SK-N-SH treated with all-trans-retinoic acid at 6 μM for 48 hours (cell line): Measurements from ENCODE around the gene TIMM50.

ENCODE experiments used
- ATAC-seq: fragments of 200-7000 bp; cut with Tn5 transposase; 3 replicates; pipeline ENCODE4 v1.9.1; 2020; ENCODE audit warnings: mild to moderate bottlenecking, moderate library complexity
- ARNTL ChIP-seq: fragments of 450-650 bp; formaldehyde crosslinking; IDR thresholded peaks from 2 replicates; pipeline ENCODE4 v1.5.0; 2020; ENCODE audit warnings: low read depth, mild to moderate bottlenecking, moderate library complexity, borderline replicate concordance
- BACH2 ChIP-seq: fragments of 250-450 bp; sonication (Bioruptor Pico); IDR thresholded peaks from 2 replicates; pipeline ENCODE4 v1.9.0; 2021; ENCODE audit warnings: mild to moderate bottlenecking, borderline replicate concordance
- CREB5 ChIP-seq: fragments of 250-450 bp; sonication (Bioruptor Pico); IDR thresholded peaks from 2 replicates; pipeline ENCODE4 v1.5.1; 2020; ENCODE audit warnings: low read depth, mild to moderate bottlenecking, moderate library complexity
- CSDC2 ChIP-seq: fragments of 250-450 bp; sonication (Bioruptor Pico); IDR thresholded peaks from 2 replicates; pipeline ENCODE4 v1.5.0; 2020; ENCODE audit warnings: mild to moderate bottlenecking, moderate library complexity
- ESRRG ChIP-seq: fragments of 250-450 bp; sonication (Bioruptor Pico); IDR thresholded peaks from 2 replicates; pipeline ENCODE4 v1.6.1; 2021; ENCODE audit warnings: mild to moderate bottlenecking
- GLIS3 ChIP-seq: fragments of 250-450 bp; sonication (Bioruptor Pico); IDR thresholded peaks from 2 replicates; pipeline ENCODE4 v1.5.0; 2020; ENCODE audit warnings: mild to moderate bottlenecking, moderate library complexity
- ISL1 ChIP-seq: fragments of 250-450 bp; sonication (Bioruptor Pico); IDR thresholded peaks from 2 replicates; pipeline ENCODE4 v2.1.2; 2022; ENCODE audit warnings: mild to moderate bottlenecking, moderate library complexity
- OSR1 ChIP-seq: fragments of 250-450 bp; sonication (Bioruptor Pico); IDR thresholded peaks from 2 replicates; pipeline ENCODE4 v1.8.0; 2022; ENCODE audit warnings: moderate library complexity, mild to moderate bottlenecking, inconsistent platforms
- PATZ1 ChIP-seq: fragments of 250-450 bp; sonication (Bioruptor Pico); IDR thresholded peaks from 2 replicates; pipeline ENCODE4 v1.8.0; 2020; ENCODE audit warnings: mild to moderate bottlenecking, moderate library complexity, borderline replicate concordance
- PPARA ChIP-seq: fragments of 250-450 bp; sonication (Bioruptor Pico); IDR thresholded peaks from 2 replicates; pipeline ENCODE4 v1.5.0; 2020; ENCODE audit warnings: mild to moderate bottlenecking, borderline replicate concordance
- RARB ChIP-seq: fragments of 250-450 bp; sonication (Bioruptor Pico); IDR thresholded peaks from 2 replicates; pipeline ENCODE4 v1.8.0; 2021; ENCODE audit warnings: mild to moderate bottlenecking, moderate library complexity
- SNAI2 ChIP-seq: fragments of 250-450 bp; sonication (Bioruptor Pico); IDR thresholded peaks from 2 replicates; pipeline ENCODE4 v1.5.0; 2020; ENCODE audit warnings: mild to moderate bottlenecking, moderate library complexity
- TCF4 ChIP-seq: fragments of 250-450 bp; sonication (Bioruptor Pico); IDR thresholded peaks from 2 replicates; pipeline ENCODE4 v1.8.0; 2021; ENCODE audit warnings: mild to moderate bottlenecking, moderate library complexity, borderline replicate concordance
- TOX ChIP-seq: fragments of 250-450 bp; sonication (Bioruptor Pico); IDR thresholded peaks from 2 replicates; pipeline ENCODE4 v1.8.0; 2021; ENCODE audit warnings: mild to moderate bottlenecking, moderate library complexity, borderline replicate concordance
- TSHZ2 ChIP-seq: fragments of 250-450 bp; sonication (Bioruptor Pico); IDR thresholded peaks from 2 replicates; pipeline ENCODE4 v1.5.0; 2020; ENCODE audit warnings: mild to moderate bottlenecking, moderate library complexity
- ZC3H10 ChIP-seq: fragments of 250-450 bp; sonication (Bioruptor Pico); IDR thresholded peaks from 2 replicates; pipeline ENCODE4 v1.5.1; 2021; ENCODE audit warnings: mild to moderate bottlenecking, moderate library complexity
- ZFP3 ChIP-seq: fragments of 250-450 bp; sonication (Bioruptor Pico); IDR thresholded peaks from 2 replicates; pipeline ENCODE4 v1.5.0; 2020; ENCODE audit warnings: mild to moderate bottlenecking, moderate library complexity
- ZFP30 ChIP-seq: fragments of 450-650 bp; formaldehyde crosslinking; IDR thresholded peaks from 2 replicates; pipeline ENCODE4 v1.5.0; 2022; ENCODE audit warnings: mild to moderate bottlenecking, moderate library complexity
- ZNF565 ChIP-seq: fragments of 450-650 bp; formaldehyde crosslinking; conservative IDR thresholded peaks from 2 replicates; pipeline ENCODE4 v1.5.0; 2020; ENCODE audit warnings: low read depth, mild to moderate bottlenecking, moderate library complexity
- ZNF70 ChIP-seq: fragments of 450-650 bp; formaldehyde crosslinking; IDR thresholded peaks from 2 replicates; pipeline ENCODE4 v1.5.0; 2020; ENCODE audit warnings: mild to moderate bottlenecking, moderate library complexity
- ZNF8 ChIP-seq: fragments of 450-650 bp; formaldehyde crosslinking; IDR thresholded peaks from 2 replicates; pipeline ENCODE4 v1.5.0; 2020; ENCODE audit warnings: mild to moderate bottlenecking, moderate library complexity

The TIMM50 gene

GRCh38 chr19:39489756-39490155 lies 9.1 kb downstream of the TIMM50 start:
- TF ChIP-seq TCF4 (CRISPR knock-in tag) (no peak), PATZ1 (CRISPR knock-in tag) (no peak), ESRRG (no peak), RARB (no peak), BACH2 (CRISPR knock-in tag) (no peak), ARNTL (no peak), TSHZ2 (CRISPR knock-in tag) (no peak), TOX (CRISPR knock-in tag) (no peak), ZFP3 (no peak), ZNF70 (no peak), ZNF8 (CRISPR knock-in tag) (no peak), SNAI2 (CRISPR knock-in tag) (no peak)

GRCh38 chr19:39492225-39492624 lies 11.6 kb downstream of the TIMM50 start:
- ATAC-seq = no peak
- TF ChIP-seq ZNF565 (CRISPR knock-in tag) = no peak
- TF ChIP-seq ZNF8 (CRISPR knock-in tag) = no peak
- TF ChIP-seq ARNTL = no peak
- TF ChIP-seq ISL1 (CRISPR knock-in tag) = no peak
- TF ChIP-seq ZNF70 = no peak
- no peak for TF ChIP-seq TOX (CRISPR knock-in tag)
- TF ChIP-seq SNAI2 (CRISPR knock-in tag) = no peak
- TF ChIP-seq ZC3H10 (CRISPR knock-in tag) = no peak
- no peak for TF ChIP-seq CSDC2 (CRISPR knock-in tag)
- no peak for TF ChIP-seq ZFP3
- no peak for TF ChIP-seq TSHZ2 (CRISPR knock-in tag)
- TF ChIP-seq BACH2 (CRISPR knock-in tag) = no peak
- no peak for TF ChIP-seq PATZ1 (CRISPR knock-in tag)
- TF ChIP-seq OSR1 (CRISPR knock-in tag) = no peak
- no peak for TF ChIP-seq ZFP30
- no peak for TF ChIP-seq PPARA (CRISPR knock-in tag)

More at GRCh38 chr19:39489756-39490155, 9.1 kb downstream of the TIMM50 start:
- no peak for ATAC-seq

GRCh38 chr19:39492788-39493187 lies 12.2 kb downstream of the TIMM50 start:
- no peak for ATAC-seq
- TF ChIP-seq ISL1 (CRISPR knock-in tag) = no peak
- no peak for TF ChIP-seq PATZ1 (CRISPR knock-in tag)
- TF ChIP-seq ZNF8 (CRISPR knock-in tag) = no peak
- TF ChIP-seq ZC3H10 (CRISPR knock-in tag) = no peak
- no peak for TF ChIP-seq BACH2 (CRISPR knock-in tag)
- no peak for TF ChIP-seq ARNTL
- no peak for TF ChIP-seq ZNF565 (CRISPR knock-in tag)
- TF ChIP-seq CREB5 (CRISPR knock-in tag) = no peak
- TF ChIP-seq ZNF70 = no peak
- no peak for TF ChIP-seq OSR1 (CRISPR knock-in tag)
- TF ChIP-seq SNAI2 (CRISPR knock-in tag) = no peak
- TF ChIP-seq GLIS3 (CRISPR knock-in tag) = no peak
- no peak for TF ChIP-seq RARB
- TF ChIP-seq PPARA (CRISPR knock-in tag) = no peak
- TF ChIP-seq ZFP30 = no peak
